ENCODE measurements around the gene MED12L. TPM values are rescaled to one million over a fixed set of nuclear protein-coding genes. Genes with fewer than 3 reads are reported as not detected.

MED12L gene
- total RNA-seq, 1 donor from 2014 or later = 0.43 TPM

DNA sequence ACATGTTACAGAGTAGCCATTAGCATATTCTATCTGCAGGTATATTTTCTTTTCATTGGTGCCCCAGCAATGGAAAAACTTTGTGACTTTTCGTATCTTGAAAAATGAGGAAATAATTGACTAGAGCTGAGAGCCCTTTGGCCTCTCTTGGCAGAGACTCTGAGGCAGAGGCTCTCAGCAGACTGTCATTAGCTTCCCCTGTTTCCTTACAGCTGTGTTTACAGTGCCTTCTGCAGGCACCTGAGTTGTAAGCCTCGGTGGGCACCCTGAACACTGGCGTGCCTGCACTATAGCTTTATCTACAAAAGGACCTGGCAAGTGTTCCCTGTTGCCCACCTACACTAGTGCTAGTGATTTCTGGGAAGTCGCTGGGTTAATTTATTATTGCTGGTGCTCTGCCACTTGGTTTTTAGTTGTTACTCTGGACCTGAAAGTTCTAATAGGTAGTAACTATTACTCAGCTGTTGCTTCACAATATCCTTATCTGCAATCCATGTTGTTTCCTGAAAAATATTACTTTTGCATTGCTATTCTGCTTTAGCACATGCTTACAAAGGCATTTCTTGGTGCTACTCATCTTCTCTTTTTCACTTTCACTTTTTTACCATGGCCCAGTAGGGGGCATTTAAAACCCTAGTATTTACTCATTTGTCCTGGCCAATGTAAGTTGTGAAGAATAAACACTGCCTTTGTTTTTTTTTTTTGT is 125.4 kb downstream of the MED12L start:
- Histone ChIP-seq H3K4me1 (no peaks in the 10 kb centered on the region), H3K9me3 (no peaks in the 10 kb centered on the region), H3K27me3 (no peaks in the 10 kb centered on the region), H3K4me3 (no peak overlapping the region), H3K27ac (no peak overlapping the region), H3K36me3 (no peaks in the 10 kb centered on the region)
- intact Hi-C loops (cut with DNase I) = no loop called here
- no peak for DNase-seq (ENCODE audit: low spot score in 2 of 2)
- TF ChIP-seq, protein P1, sequence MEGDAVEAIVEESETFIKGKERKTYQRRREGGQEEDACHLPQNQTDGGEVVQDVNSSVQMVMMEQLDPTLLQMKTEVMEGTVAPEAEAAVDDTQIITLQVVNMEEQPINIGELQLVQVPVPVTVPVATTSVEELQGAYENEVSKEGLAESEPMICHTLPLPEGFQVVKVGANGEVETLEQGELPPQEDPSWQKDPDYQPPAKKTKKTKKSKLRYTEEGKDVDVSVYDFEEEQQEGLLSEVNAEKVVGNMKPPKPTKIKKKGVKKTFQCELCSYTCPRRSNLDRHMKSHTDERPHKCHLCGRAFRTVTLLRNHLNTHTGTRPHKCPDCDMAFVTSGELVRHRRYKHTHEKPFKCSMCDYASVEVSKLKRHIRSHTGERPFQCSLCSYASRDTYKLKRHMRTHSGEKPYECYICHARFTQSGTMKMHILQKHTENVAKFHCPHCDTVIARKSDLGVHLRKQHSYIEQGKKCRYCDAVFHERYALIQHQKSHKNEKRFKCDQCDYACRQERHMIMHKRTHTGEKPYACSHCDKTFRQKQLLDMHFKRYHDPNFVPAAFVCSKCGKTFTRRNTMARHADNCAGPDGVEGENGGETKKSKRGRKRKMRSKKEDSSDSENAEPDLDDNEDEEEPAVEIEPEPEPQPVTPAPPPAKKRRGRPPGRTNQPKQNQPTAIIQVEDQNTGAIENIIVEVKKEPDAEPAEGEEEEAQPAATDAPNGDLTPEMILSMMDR (IDR thresholded peaks at IDR 0.05) = no peak

DNA sequence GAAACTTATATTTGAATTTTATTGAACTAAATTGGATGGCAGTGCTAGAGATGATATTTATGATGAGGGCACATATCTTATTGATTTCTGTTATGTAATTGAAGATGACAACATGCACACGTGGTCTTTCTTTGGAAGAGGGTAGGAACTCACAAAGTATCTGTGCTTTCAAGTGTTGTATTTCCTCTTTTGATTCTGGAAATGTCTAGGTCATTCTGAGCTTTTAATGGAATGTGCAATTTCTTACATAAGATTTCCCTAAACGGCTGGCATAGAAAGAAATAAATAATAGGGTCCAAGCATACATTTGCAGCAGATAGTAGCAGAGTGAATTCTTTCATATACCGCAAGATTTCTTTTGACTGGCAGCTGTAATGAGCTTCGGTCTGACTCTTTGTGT is 127.7 kb downstream of the MED12L start:
- H3K36me3 ChIP-seq = no peaks in the 10 kb centered on the region
- intact Hi-C loops (cut with DNase I) = no loop called here
- no peaks in the 10 kb centered on the region for H3K27me3 ChIP-seq
- no peak for DNase-seq (ENCODE audit: low spot score in 2 of 2)
- no peaks in the 10 kb centered on the region for H3K9me3 ChIP-seq
- no peak overlapping the region for H3K27ac ChIP-seq
- H3K4me3 ChIP-seq = no peak overlapping the region
- no peaks in the 10 kb centered on the region for H3K4me1 ChIP-seq
- TF ChIP-seq, protein P1 (IDR thresholded peaks at IDR 0.05) = no peak

DNA sequence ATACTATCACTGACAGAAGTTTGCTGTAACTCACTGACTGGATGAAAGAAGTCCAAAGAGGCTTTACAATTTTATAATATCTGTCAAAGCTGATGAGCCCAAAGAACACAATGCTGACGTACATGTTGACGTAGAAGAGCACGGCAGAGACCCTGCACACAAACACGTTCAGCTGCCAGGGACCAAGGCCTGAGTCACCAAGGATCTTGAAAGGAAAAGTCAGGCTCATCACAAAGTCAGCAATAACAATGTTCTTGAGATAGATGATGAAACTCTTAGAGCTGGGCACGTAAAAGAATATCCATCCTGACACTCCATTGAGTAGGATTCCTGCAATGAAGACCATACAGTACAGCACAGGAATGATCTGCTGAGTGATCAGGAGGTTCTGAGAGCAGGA is 128.4 kb downstream of the MED12L start:
- H3K27me3 ChIP-seq = no peaks in the 10 kb centered on the region
- TF ChIP-seq, protein P1 (IDR thresholded peaks at IDR 0.05) = no peak
- H3K4me3 ChIP-seq = no peak overlapping the region
- DNase-seq (ENCODE audit: low spot score in 2 of 2) = no peak
- H3K9me3 ChIP-seq = no peaks in the 10 kb centered on the region
- H3K27ac ChIP-seq = no peak overlapping the region
- no peaks in the 10 kb centered on the region for H3K4me1 ChIP-seq
- no peaks in the 10 kb centered on the region for H3K36me3 ChIP-seq
- intact Hi-C loops (cut with DNase I) = no loop called here

DNA sequence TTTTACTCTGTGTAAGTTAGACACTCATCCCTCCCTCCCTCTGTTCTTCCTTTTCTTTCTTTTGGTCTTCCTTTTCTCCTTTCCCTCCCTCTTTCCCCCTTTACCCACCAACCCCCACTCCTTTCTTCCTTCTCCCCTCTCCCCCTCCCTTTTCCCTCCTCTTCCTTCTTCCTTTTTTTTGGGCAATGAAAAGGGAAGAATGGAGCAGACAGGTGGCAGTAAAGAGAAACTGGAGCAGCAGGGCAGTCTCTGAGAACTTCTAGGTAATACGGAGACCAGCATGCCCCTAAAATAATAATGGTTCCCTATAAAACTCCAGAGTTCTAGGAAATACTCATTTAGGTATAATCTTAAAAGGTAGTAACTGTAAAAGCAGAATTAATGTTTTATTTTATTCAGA is 129.0 kb downstream of the MED12L start:
- H3K27ac ChIP-seq = no peak overlapping the region
- H3K4me1 ChIP-seq = no peaks in the 10 kb centered on the region
- DNase-seq (ENCODE audit: low spot score in 2 of 2) = no peak
- H3K27me3 ChIP-seq = no peaks in the 10 kb centered on the region
- no peaks in the 10 kb centered on the region for H3K9me3 ChIP-seq
- H3K4me3 ChIP-seq = no peak overlapping the region
- no peaks in the 10 kb centered on the region for H3K36me3 ChIP-seq
- intact Hi-C loops (cut with DNase I) = no loop called here
- TF ChIP-seq, protein P1 (IDR thresholded peaks at IDR 0.05) = no peak

DNA sequence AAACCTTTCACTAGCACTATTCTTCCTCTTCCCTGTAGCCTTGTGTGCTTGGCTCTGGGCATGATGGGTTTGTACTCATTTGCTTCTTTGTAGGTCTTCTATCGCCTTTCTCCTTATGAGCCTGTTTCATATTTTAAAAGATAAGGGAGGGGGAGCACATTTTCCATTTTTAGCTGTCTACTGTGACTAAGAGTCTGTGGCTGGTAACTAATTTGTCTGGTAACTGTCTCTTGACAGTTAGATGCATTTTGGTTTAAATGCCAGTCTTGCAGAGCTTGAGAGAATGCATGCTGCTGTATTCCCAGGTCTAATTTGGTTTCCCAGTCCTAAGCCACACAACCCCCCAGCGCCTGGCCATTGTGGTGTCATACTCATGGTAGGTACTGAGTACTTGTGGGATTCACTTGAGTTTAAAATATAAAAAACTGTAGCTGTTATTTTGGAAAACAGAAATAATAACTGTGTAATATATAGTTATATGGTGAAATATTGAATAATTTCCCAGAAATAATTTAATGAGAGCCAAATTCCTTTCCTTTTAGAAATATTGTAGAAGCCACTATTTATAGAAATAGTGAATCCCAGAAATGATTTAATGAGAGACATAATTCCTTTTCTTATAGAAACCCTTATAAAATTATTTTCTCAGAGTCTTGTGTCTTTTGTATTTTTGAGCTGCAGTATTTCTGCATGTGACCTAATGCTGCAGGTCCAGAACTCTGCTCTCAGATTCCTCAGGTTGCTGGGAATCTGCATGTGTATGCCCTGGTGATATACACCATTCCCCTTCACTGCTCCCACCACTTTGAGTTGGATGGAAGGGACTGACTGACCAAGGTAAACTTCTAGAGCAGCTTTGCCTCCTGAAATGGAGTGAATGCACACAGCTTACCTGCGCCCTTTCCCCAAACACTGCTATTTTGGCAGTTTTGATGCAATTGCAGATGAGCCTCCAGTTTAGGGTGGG is 131.5 kb downstream of the MED12L start:
- intact Hi-C loops (cut with DNase I) = no loop called here
- Histone ChIP-seq H3K9me3 (no peaks in the 10 kb centered on the region), H3K36me3 (no peaks in the 10 kb centered on the region), H3K27me3 (no peaks in the 10 kb centered on the region), H3K27ac (no peak overlapping the region), H3K4me3 (no peak overlapping the region), H3K4me1 (no peaks in the 10 kb centered on the region)
- no peak for DNase-seq (ENCODE audit: low spot score in 2 of 2)
- TF ChIP-seq, protein P1 (IDR thresholded peaks at IDR 0.05) = no peak
